ENCODE measurements around the gene UBE3A.
"Not testable (repeated sequence)": the region's sequence is repeated elsewhere in the genome, so short reads cannot be mapped to it uniquely, and the experiment has no call there.

The UBE3A gene

GRCh38 chr15:25437777-25438600 is 835 bp downstream of the UBE3A start:
- DNase-seq = peak; percentile 52 to 63

DNA sequence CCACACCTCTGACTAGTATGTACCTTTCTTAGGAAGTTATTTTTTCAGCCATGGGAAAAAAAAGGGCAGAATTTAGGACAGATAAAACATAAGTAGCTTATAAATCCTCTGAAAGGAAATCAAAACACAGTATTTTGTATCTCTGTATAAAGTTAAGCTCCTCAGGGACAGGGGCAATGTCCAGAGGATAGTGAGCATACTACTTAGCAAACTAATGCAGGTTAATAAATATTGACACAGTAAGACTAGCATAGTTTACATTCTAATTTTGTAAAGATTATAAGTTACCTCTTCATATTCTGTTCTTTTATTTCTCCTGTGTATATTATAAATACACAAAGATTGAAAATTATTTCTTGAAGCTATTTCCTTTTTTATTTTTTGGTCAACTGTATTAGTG is 2.1 kb downstream of the UBE3A start:
- DNase-seq = no peak

DNA sequence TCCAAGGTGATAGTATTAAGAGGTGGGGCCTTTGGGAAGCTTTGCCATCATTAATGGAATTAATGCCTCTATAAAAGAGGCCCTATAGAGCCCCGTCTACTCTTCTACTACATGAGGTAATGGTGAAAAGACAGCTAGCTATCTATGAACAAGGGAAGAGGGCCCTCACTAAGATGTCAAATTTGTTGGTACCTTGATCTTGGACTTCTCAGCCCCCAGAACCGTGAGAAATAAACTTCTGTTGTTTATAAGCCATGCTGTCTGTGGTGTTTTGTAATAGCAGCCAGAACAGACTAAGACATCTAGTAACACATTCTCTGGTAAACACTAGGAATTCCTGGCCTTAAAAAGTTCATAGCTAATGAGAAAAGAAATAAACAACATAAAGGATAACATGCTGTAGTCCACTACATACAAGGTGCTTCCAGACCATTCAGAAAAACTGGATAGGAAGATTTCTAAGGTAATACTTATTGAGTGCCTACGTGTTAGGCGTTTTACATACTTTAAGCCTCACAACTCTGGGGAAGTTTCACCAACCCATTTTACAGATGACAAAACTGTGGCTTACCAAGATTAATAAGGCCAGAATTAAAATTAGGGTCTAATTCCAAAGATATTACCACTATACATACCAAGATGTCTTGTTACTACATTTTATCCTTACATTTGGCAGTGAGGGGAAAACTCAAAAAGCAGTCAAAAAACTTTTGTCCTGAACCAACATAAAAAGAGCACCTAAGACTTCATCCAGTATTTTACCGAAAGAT is 3.2 kb downstream of the UBE3A start:
- DNase-seq = no peak

DNA sequence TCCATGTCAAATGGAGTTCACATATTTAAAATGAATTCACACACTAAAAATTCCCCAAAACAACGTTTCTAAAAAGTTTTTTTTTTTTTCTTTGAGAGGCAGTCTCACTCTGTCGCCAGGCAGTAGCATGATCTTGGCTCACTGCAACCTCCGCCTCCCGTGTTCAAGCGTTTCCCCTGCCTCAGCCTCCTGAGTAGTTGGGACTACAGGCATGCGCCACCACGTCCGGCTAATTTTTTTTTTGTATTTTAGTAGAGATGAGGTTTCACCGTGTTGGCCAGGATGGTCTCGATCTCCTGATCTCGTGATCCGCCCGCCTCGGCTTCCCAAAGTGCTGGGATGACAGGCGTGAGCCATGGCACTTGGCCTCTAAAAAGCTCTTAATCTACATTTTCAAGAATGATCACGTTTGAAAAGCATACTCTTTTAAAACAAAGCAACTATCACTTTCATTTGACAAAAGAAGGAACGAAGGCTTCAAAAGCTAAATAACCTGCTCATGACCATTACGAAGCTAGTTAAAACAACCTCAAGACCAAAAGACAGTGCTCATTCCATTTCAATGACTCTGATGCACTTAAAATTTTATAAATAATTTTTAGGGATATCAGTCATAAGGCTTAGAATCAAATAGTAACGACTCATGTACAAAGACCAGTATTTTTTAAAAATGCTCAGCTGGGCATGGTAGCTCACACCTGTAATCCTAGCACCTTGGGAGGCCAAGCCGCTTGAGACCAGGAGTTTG is 5.5 kb downstream of the UBE3A start:
- DNase-seq = no peak

DNA sequence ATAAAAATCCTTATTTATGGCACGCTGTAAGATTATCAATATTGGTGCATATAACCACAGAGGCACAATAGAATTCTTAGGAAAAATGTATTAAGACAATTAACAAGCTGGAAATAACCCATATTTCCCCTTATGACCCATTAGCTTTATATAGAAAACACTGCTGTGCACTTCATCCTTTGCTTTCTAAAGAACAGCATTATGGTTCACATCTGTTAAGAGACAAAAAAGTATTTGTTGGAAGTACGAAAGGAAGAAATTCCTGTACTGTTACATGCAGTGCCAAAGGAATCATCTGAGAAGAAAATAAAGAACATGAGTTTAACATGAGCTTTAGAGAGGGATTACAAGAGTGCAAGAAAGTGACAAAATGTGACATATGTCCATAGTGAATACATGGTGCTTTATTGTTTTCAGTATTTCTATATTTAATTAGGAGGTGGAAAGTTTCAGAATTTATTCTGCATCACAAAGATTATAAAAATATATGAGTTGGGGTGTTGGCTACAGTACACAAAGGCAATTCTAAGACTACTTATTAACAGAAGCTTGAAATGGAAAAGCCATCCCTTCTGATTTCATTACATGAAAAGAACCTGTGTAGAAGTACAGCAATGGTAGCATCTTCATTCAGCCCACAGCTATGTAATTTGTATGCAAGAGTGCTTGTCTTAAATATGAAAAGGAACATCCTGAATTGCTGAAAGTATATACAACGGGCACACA is 6.8 kb downstream of the UBE3A start:
- DNase-seq = no peak

DNA sequence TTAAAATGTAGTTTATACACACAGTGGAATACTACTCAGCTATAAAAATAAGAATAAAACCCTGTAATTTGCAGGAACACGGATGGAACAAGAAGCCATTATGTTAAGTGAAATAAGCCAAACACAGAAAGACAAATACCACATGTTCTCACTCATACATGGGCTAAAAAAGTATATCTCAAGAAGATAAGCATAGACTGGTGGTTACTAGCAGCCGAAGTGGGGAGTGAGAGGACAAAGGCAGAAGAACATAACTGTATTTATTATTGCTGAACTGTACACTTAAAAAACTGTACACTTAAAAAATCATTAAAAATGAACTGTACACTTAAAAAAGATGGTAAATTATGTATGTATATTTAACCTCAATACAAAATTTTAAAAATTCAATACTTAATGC is 11.0 kb downstream of the UBE3A start:
- no peak for DNase-seq

DNA sequence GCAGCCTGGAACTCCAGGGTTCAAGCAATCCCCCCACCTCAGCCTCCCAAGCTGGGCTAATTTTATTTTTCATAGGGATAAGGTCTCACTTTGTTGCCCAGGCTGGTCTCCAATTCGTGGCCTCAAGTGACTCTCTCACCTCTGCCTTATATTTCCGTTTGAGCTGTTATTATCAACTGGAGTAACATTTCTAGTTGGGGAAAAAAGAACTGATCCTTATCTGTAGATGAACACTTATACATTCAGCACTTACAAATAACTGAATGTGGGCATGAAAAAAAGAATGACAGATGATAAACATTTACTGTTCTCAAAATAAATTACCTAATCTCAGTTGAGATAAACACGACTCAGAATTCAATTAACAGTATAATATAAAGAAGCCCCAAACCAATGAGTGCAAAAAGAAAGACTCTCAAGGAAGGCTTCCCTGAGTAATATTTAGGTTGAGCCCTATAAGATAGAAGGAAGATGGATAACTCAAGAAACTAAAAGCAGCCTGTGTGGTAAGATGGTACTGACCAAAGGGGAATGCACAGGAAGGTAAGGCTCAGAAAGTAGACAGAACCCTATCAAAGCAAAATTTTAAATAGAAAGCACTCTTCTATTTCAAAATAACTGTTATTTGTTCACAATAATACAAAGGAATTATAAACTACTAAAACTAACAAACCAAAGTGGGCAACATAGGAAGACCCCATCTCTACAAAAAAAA is 11.8 kb downstream of the UBE3A start:
- DNase-seq = no peak

- DNase-seq = no peak
Observed at GRCh38 chr15:25424073-25424472, 14.8 kb downstream of the UBE3A start.

- DNase-seq = no peak
Observed at GRCh38 chr15:25422021-25422420, 16.8 kb downstream of the UBE3A start.

DNA sequence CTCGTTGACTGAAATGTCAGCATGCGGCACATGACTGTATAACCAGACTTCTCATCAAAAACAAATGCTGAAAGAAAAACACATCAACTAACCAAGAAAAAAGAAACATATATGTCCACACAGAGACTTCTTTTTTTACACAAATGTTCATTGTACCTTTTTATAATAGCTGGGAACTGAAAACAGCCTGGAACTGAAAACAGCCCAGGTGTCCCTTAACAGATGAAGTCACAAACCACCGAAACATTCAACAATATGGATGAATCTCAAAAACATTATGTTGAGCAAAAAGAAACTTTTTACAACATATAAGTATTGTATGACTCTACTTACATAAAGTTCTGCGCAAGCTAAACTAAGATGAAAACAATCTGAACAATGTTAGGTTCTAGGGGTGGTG is 20.6 kb downstream of the UBE3A start:
- DNase-seq = no peak

DNA sequence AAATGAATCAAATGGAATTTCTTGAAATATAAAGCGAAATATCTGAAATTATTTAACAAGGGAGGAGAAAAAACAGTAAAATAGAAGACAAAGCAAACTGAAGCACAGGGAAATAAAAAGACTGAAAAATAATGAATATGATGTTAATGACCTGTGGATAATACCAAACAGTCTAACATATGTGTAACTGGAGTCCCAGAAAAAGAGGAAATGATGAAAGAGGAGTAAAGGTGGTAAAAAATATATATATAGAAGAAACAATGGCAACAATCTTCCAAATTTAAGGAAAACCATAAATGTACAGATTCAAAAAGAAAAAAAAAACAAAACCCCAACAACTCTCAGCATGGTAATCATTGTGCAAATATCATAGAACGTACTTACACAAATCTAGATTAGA is 21.2 kb downstream of the UBE3A start:
- DNase-seq = no peak

DNA sequence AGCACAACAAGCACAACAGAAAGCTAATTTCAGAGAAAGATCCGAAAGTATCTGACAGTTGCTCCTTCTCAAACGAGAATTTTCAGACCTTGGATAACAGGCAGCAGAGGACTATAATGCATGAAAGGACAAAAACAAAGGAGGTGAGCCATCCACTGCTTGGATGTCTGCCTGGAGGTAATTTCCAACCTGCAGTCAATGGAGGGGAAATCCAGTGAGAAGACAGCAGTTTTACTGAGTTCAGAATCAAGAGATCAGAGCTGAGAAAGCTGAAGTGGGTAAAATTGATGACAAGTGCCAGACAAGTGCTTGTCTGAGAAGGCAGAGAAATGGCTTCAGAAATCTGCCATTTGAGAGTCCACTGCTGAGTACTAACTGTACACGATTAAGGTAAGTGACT is 22.1 kb downstream of the UBE3A start:
- no peak for DNase-seq

GRCh38 chr15:25415707-25416106 is 23.1 kb downstream of the UBE3A start:
- no peak for DNase-seq

DNA sequence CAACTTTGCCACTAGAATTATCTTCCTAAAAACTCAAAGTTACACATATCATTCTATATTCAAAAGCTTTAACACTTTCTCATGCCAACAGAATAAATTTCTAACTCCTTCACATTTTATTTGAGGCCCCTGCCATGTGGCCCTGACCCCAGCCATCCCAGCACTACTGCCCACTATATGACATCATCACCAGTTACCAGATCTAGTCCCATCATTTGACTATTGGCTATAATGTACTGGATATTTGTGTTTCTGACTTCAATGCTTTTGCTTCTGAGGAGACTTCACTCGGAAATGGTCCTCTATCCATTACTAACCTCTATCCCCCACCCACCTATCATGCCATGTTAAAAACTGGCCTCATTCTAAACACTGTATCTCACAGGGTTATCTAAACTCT is 23.6 kb downstream of the UBE3A start:
- no peak for DNase-seq

DNA sequence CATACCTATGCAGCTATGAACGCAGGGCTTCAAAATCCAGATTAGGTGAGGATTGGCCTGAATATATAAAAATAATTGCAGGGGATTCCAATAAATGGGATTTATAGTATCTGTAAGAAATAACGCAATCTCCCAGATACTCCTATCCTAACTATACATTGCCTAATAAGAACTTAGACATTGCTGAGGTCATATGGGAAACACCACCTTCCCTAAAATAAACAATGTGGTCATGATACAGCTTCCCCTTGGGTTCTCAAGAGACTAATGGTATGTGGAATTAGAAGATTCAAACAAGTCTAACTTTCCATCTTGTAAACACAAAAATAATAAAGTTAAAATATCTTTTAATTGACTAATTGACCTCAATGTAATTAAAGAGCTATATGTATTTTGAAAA is 28.2 kb downstream of the UBE3A start:
- no peak for DNase-seq

- not testable (repeated sequence) for DNase-seq
Observed at GRCh38 chr15:25409731-25410130, 29.1 kb downstream of the UBE3A start.

DNA sequence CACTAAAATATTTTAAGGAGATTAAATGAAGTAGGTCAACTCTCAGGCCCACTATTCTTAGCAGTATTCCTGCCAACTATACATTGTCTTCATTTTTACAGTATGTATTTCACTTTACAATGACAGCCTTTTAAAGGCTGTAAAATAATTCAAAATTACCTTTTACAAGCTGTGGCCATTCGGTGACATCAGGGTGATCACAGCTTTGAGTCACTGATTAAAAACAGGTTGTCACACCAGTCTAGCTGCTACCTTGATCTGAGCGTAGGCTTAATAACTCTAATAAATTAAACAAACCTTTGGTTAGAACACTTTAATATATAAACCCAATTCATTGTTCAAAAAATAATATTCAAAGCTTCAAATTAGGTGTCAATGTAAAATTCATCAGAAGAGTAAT is 29.9 kb downstream of the UBE3A start:
- DNase-seq = no peak

- DNase-seq = no peak
Observed at GRCh38 chr15:25408428-25408827, 30.4 kb downstream of the UBE3A start.

DNA sequence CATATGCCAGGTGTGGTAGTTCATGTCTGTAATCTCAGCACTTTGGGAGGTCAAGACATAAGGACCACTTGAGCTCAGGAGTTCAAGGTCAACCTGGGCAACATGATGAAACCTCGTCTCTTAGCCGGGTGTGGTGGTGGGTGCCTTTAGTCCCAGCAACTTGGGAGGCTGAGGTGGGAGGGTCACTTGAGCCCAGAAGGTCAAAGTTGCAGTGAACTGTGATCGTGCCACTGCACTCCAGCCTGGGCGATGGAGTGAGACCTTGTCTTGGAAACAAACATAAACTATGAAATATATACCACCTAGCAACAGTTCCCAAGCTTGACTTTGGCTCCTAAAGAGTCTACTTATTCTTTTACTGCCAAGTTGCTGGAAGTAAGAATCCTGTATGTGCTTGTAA is 30.9 kb downstream of the UBE3A start:
- no peak for DNase-seq

DNA sequence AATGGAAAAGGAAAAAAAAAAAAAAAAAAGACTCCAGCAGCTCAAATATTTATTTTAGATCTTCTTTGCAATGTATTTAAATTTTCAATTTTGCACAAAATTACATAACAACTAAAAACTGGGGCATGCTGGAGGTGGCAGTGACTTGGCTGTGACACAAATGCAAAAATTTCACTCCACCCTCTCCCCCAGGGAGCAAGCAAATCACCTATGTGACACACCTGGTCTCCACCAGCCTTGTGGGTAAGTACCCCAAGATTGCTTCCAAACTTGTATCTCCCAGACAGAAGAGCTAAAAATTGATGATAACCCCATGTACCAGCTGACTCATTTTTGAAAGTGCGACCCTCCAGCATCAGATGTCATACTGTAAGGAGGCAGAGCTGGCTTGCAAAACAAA is 32.0 kb downstream of the UBE3A start:
- DNase-seq = peak in 1 of 2 donors; percentile 1

DNA sequence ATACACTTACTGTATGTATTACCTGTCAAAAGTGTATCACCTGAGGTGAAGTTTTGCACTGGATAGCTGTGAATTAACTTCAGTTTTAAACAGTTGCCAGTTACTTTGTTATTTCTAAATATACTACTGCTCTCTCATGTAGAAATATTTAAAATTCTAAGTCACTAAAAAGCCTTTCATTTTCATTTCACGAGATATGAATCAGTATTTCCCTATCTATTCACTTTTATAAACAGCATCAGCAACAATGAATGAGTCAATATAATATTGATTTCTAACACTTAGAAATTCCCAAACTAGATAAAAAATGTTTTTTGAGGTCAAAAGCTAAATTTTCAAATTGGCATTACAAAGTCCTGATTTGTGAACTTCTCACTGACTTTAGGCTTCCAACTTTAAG is 32.6 kb downstream of the UBE3A start:
- DNase-seq = no peak

GRCh38 chr15:25403771-25404170 is 35.1 kb downstream of the UBE3A start:
- DNase-seq = no peak
